Upper lobe of left lung (tissue), 4 donors: Measurements from ENCODE around the gene REV1.
"Not testable (repeated sequence)": the region's sequence is repeated elsewhere in the genome, so short reads cannot be mapped to it uniquely, and the experiment has no call there.

Experiments used
- POLR2A ChIP-seq, 4 donors: fragments of 450-650 bp; IDR thresholded peaks; one replicate each; pipeline ENCODE4 v1.5.1; 2016 to 2017; ENCODE audit warnings: antibody characterized with exemption in 4 of 4, mild to moderate bottlenecking in 2 of 4
- POLR2AphosphoS5 ChIP-seq, 2 donors: sonication (generic); formaldehyde crosslinking; IDR thresholded peaks; one replicate each; pipeline ENCODE4 v1.5.1; 2017; ENCODE audit warnings: antibody characterized with exemption in 2 of 2

DNA sequence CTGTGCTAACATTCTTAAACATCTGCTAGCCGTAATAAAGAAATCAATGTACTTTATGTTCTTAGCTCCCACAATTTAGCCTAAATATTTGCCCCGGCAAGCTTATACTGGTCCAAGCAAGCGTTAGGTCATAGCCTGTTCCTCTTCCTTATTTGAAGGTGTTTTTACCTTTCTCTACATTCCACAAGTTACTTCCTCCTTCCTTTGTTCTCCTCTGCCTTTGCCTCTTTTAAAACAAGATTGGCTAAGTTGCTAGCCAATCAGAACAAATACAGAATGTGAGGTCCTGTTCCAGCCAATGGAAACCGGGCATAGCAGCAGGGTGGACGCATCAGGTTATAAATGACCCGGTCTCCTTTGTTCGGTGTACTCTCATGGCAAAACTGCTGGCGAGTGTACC, 19.4 kb downstream of the REV1 start:
- not testable (repeated sequence) for TF ChIP-seq POLR2A, POLR2AphosphoS5 (IDR thresholded peaks at IDR 0.05)
